ENCODE measurements around the gene RPS5.
"Not testable (repeated sequence)": the region's sequence is repeated elsewhere in the genome, so short reads cannot be mapped to it uniquely, and the experiment has no call there.

Gene RPS5

GRCh38 chr19:58429745-58430144, 42.7 kb downstream of the RPS5 start:
- Histone ChIP-seq H3K4me1 (ENCODE audit: low read length) (no peaks in the 10 kb centered on the region), H3K9me3 (ENCODE audit: insufficient read depth, low read length) (no peaks in the 10 kb centered on the region), H3K27me3 (ENCODE audit: low read depth, low read length) (no peaks in the 10 kb centered on the region), H3K9ac (ENCODE audit: low read length) (no peak overlapping the region), H3K79me2 (ENCODE audit: low read length) (no peaks in the 10 kb centered on the region), H2AFZ (ENCODE audit: low read depth, low read length) (no peak overlapping the region), H3K4me3 (ENCODE audit: low read length) (no peak overlapping the region), H3K36me3 (replicated peaks; ENCODE audit: low read depth, low read length) (peaks cover 20% of the 10 kb centered on the region), H3K27ac (ENCODE audit: low read length) (no peak overlapping the region), H3K4me2 (ENCODE audit: low read length) (no peak overlapping the region), H4K20me1 (ENCODE audit: insufficient read depth, low read length) (no peaks in the 10 kb centered on the region)
- TF ChIP-seq CTCF (IDR thresholded peaks at IDR 0.05; ENCODE audit: low read depth, low read length) (no peak), EZH2phosphoT487 (IDR thresholded peaks at IDR 0.05; ENCODE audit: low read depth) (no peak)

GRCh38 chr19:58434217-58434616, 47.1 kb downstream of the RPS5 start:
- Histone ChIP-seq H3K9ac (ENCODE audit: low read length) (no peak overlapping the region), H3K9me3 (ENCODE audit: insufficient read depth, low read length) (no peaks in the 10 kb centered on the region), H3K79me2 (ENCODE audit: low read length) (no peaks in the 10 kb centered on the region), H3K4me2 (ENCODE audit: low read length) (no peak overlapping the region), H3K36me3 (replicated peaks; ENCODE audit: low read depth, low read length) (peaks cover 21% of the 10 kb centered on the region), H3K27me3 (ENCODE audit: low read depth, low read length) (no peaks in the 10 kb centered on the region), H3K4me3 (ENCODE audit: low read length) (no peak overlapping the region), H3K4me1 (ENCODE audit: low read length) (no peaks in the 10 kb centered on the region; the same call in 1 of the 2 replicates), H4K20me1 (ENCODE audit: insufficient read depth, low read length) (no peaks in the 10 kb centered on the region), H3K27ac (ENCODE audit: low read length) (no peak overlapping the region), H2AFZ (ENCODE audit: low read depth, low read length) (no peak overlapping the region)
- TF ChIP-seq EZH2phosphoT487 (IDR thresholded peaks at IDR 0.05; ENCODE audit: low read depth): no peak
- TF ChIP-seq CTCF (IDR thresholded peaks at IDR 0.05; ENCODE audit: low read depth, low read length): no peak

GRCh38 chr19:58439576-58440554, 52.8 kb downstream of the RPS5 start, which contains the start of gene ZNF132:
ZNF132 (minus strand) TSS chr19:58440153; CDS start chr19:58439821, 332 bp downstream.
- Histone ChIP-seq H3K27me3 (ENCODE audit: low read depth, low read length) (no peaks in the 10 kb centered on the region), H3K9me3 (ENCODE audit: insufficient read depth, low read length) (no peaks in the 10 kb centered on the region), H3K4me3 (ENCODE audit: low read length) (no peak within 1 kb of the TSS), H3K4me1 (ENCODE audit: low read length) (no peaks in the 10 kb centered on the region; the same call in 1 of the 2 replicates), H3K36me3 (replicated peaks; ENCODE audit: low read depth, low read length) (peaks cover under 1% of the 10 kb centered on the region), H3K4me2 (ENCODE audit: low read length) (no peak within 1 kb of the TSS), H3K27ac (ENCODE audit: low read length) (no peak within 1 kb of the TSS), H3K9ac (ENCODE audit: low read length) (no peak within 1 kb of the TSS), H2AFZ (ENCODE audit: low read depth, low read length) (no peak within 1 kb of the TSS), H4K20me1 (ENCODE audit: insufficient read depth, low read length) (no peaks in the 10 kb centered on the region), H3K79me2 (ENCODE audit: low read length) (no peaks in the 10 kb centered on the region)
- TF ChIP-seq CTCF (IDR thresholded peaks at IDR 0.05; ENCODE audit: low read depth, low read length): no peak
- TF ChIP-seq EZH2phosphoT487 (IDR thresholded peaks at IDR 0.05; ENCODE audit: low read depth): no peak

- Histone ChIP-seq H3K4me1 (ENCODE audit: low read length) (no peaks in the 10 kb centered on the region; the same call in 1 of the 2 replicates), H3K27ac (ENCODE audit: low read length) (no peak overlapping the region), H3K9me3 (ENCODE audit: insufficient read depth, low read length) (no peaks in the 10 kb centered on the region), H3K9ac (ENCODE audit: low read length) (no peak overlapping the region), H3K27me3 (ENCODE audit: low read depth, low read length) (no peaks in the 10 kb centered on the region), H3K4me3 (ENCODE audit: low read length) (no peak overlapping the region), H3K4me2 (ENCODE audit: low read length) (no peak overlapping the region), H4K20me1 (ENCODE audit: insufficient read depth, low read length) (no peaks in the 10 kb centered on the region), H3K36me3 (replicated peaks; ENCODE audit: low read depth, low read length) (no peaks in the 10 kb centered on the region), H3K79me2 (ENCODE audit: low read length) (no peaks in the 10 kb centered on the region), H2AFZ (ENCODE audit: low read depth, low read length) (no peak overlapping the region)
- no peak for TF ChIP-seq EZH2phosphoT487 (IDR thresholded peaks at IDR 0.05; ENCODE audit: low read depth)
- no peak for TF ChIP-seq CTCF (IDR thresholded peaks at IDR 0.05; ENCODE audit: low read depth, low read length)
Observed at GRCh38 chr19:58440556-58440955, 53.5 kb downstream of the RPS5 start.

GRCh38 chr19:58442986-58443385, 55.9 kb downstream of the RPS5 start:
- H3K9me3 ChIP-seq (ENCODE audit: insufficient read depth, low read length); H4K20me1 ChIP-seq (ENCODE audit: insufficient read depth, low read length); H3K27me3 ChIP-seq (ENCODE audit: low read depth, low read length); H3K4me3 ChIP-seq (ENCODE audit: low read length); H2AFZ ChIP-seq (ENCODE audit: low read depth, low read length); H3K9ac ChIP-seq (ENCODE audit: low read length); H3K4me2 ChIP-seq (ENCODE audit: low read length); H3K36me3 ChIP-seq (replicated peaks; ENCODE audit: low read depth, low read length); H3K27ac ChIP-seq (ENCODE audit: low read length); H3K79me2 ChIP-seq (ENCODE audit: low read length); H3K4me1 ChIP-seq (ENCODE audit: low read length): not testable (repeated sequence)

All from OCI-LY3 (cell line).